GM19351 (cell line): ENCODE measurements around the gene TRIM8.

Experiments used
- ATAC-seq: cut with Tn5 transposase; IDR thresholded peaks from one replicate; pipeline ENCODE4 v1.9.1; 2021; ENCODE audit warnings: mild to moderate bottlenecking, moderate library complexity; ENCODE audit not compliant: unreplicated experiment

TRIM8 gene

DNA sequence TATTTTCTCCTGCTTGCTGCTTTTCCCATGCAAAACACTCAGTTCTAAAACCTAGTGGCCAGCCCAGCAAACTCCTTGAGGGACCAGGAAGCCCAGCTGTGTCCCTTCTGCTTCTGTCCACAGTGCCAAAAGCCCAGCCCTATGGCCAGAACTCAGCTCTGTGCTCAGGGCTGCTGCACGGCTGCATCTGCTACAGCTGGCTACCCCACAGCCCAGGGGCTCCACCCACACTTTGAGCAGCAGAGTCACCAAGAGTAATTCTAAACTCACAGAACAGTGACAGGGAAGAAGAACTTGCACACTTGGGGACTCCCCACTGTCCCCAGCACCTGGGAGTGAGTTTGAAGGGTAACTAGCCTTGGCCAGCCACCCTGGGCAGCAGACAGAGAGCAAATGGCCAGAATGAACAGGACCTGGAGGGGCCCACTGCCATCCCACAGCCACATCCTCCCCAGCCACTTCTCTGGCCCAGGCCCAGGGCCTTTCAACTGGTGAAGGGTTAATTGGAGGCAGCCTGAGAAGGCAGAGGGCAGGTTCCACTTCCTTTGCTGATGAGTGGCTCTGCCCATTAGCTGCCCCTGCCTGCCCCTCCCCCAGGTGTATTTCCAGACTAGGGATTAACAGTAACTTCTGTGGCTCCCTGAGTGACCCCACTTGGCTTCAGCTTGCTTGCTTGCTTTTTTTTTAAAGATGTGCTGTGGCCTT is 28.1 kb upstream of the TRIM8 start:
- no peak for ATAC-seq

DNA sequence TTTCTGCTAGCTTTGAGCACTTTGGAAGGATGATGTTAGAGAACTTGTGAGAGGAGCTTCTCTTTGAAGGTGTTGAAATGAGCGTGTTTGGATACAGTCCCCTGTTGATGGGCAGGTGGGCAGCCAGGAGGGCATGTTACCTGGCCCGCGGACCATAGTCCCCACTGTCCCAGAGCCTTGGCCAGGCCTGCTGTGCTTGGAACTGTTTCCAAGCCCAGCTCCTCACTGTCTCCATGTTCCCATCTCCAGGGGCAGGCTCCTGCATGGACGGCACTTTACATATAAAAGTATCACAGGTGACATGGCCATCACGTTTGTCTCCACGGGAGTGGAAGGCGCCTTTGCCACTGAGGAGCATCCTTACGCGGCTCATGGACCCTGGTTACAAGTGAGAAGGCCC is 27.2 kb upstream of the TRIM8 start:
- ATAC-seq: no peak

DNA sequence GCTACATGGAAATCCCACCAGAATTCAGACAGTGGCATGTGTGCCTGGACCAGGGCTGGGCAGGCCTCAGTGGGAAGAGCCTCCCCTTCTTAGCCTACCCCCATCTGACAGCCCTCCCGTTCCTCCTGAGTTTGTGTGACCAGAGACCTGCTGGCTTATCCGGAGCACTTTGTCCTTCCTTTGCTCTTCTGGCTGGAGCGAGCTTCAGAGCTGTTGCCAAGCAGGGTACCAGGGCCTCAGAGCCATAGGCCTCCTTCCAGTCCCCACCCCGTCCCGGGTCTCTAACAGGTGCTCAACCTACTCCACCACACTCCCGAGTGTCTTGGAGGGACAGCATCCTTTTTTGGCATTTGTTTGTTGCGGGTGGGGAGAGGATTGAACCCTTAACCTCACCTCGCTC is 26.5 kb upstream of the TRIM8 start:
- ATAC-seq: no peak

DNA sequence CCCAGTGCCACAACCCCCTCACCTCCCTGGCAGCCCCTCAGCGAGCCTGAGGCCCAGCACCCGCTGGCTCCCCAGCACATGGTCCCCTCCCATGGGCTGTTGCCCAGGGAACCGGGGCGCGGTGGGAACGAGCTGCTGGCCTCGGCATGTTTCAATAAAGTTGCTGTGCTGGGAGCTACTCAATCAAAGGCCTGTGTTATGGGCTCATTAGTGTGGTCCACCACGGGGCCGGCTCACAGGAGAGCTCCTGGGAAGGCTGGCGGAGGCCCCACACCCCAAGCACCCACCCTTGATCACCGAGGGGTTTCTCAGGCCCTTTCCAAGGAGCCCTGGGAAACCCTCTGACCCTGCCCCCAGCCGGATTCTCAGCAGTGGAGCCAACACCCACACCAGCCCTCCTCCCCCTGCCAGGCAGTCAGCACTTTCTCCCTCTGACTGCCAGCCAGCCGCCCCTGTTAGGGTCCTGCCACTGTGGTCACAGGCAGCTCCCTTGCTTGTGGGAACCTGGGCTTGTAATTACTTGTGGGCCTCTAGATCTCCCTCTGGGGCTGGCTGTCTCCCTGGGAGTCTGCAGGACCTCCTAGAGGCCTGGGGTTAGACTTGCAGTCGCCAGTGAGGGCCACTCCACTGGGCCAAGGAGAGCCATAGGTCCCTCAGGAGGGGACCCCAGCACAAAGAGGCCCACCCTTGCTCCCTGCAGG is 24.8 kb upstream of the TRIM8 start:
- no peak for ATAC-seq

DNA sequence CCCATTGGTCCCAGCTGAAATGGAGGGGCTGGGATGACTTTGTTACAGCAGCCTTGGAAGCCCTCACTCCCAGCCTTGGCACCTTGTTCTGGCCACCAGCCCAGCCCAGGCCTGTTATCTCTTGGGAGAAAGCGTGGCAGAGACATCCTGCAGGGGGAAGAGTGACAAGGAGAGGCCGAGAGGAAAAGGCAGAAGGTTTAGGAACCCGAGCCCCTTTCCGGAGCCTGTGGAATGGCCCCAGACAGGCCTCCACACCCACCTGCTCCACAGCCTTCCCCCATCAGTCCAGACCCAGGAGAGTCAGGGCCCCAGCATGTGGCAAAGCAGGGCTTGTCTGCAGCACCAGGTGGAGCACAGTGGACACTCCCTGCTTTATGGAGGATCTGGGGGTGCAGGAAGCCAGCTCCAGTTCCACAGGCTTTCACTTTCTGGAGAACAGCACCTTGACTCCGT is 24.1 kb upstream of the TRIM8 start:
- ATAC-seq: no peak

DNA sequence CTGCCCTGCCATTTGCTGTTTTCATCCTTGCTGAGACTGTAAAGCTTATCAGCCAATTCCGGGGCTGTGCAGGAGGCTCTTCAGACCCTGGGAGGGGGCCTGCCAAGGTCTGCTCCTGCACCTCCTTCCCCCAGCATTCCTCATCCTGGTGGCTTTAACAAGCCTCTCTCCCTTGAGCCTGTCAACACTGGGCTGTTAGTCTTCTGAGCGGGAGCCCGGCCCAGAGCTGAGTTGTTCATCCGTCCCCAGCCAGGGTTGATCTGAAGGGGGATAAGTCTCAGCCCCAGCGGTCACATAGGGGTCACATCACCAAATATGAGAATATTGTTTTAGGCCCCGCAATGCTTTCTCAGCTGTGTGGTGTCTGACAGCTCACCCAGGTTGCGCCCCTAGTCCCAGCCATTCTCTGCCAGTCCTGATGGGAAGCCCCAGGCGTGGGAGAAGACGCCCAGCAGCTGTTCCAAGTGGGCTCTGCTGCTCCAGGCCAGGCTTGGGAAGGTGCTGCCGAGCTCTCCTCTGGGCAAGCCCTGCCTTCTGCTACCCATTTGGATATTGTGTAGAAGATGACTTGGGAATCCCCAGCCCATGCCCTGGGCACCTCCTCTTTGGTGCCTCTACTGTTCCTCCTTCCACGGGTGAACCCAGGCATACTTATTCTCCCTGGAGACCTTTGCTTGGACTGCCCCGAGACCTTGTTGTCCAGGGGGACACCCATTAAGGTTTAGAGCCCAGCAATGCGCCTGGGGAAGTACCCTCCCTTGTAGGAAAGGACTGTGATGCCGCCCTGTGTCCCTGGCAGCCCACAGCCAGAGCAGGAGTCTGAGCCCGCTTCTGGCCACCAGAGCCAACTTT is 23.5 kb upstream of the TRIM8 start:
- no peak for ATAC-seq

DNA sequence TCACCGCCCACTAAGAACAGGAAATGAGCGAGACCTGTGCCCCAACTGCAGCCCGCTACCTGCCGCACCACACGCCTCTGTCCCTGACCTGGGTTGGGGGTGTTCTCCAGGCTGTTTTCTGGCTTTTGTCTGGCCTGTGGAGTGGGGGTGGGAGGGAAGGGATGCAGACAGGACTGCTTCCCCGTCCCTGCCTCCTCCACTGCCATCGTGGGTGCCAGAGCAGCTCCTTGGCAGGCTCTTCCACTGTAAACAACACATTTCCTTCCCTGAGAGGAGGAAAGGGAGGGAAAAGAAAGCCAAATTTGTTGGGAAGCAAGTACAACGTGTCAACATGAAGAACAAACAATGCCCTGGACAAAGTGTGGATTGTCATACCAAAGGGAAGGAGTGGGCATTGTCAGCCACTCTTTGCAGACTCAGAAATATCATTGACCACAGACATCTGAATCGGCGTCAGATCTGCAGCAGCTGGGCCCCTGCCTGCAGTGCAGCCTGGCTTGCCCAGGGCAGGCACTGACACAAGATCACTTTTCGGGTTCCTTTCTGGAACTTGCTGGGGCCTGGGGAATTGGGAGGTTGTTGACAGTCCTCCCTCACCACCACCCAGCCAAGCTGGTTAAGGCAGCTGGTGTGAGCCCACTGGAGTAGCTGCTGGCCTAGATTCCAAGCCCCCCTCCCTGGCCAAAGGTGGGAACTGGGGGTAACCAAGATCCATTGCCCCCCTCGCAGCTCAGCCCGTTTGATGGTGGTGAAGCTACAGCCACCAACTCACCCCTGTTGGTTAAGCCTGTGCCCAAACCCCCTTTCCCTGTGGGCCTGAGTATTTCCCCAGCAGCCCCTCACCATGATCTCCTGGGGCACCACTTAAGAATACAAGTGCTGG is 22.6 kb upstream of the TRIM8 start:
- ATAC-seq: no peak

- ATAC-seq: no peak
Observed at GRCh38 chr10:102624094-102624493, 20.2 kb upstream of the TRIM8 start.

DNA sequence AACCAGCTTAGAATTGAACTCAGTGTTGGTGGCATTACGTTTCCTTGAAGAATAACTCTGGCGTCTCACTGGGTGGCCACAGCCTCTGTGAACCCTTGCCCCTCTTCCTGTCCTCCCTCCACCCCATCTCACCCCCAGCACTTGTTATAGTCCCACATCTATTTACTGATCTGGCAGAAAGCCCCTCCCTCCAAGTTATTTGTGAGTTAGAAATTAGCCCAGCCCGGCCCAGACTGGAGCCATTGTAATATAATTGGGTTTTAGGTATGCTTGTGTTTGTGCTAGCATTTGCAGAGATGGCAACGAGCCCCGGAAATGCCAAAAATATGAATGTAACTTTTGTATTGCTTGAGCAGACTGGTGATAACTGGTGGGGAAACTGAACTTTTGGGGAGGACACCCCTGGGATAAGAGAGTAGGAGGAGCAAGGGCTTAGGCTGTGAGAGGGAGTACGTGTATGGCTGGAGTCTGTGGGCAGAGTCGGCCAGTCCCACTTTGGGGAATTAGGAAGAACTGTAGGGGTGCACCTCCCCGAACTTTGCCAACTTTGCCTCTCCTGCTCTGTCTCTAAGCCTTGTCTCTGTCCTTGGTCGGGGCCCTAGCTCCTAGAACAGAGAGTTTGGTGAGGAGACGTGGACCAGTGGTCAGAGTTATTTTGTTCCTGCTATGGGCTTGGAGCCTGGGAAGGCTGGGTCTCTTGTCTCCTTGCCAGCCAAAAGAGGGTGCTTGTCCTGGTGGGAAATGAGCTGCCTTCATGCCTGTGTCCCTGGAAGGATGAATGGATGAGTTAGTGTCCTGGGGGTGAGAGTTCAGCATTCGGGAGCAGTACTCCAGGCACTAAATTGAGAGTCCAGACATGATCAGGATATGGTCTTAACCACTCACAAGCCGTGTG is 19.3 kb upstream of the TRIM8 start:
- no peak for ATAC-seq

GRCh38 chr10:102626026-102626685 is 18.1 kb upstream of the TRIM8 start:
- no peak for ATAC-seq

DNA sequence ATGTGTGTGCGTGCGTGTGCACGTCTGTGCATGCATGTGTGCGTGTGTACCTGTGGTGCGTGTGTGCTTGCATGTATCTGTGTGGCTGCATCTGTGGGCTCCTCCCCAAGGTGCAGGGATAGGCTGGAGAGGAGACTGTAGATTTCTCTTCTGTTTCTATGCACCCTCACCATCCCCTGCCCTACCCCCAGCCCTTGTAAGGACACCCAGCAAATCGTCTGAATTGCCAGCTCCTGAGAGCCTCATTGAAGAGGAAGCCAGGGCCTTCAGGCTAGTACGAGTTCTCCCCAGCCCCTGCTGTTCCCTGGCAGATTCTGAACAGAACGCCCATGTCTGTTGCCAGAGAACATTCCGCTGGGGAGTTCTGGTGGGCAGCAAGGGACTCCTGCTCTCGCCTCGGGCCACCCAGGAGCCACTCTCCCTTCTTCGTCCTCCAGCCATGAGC is 17.0 kb upstream of the TRIM8 start:
- no peak for ATAC-seq

GRCh38 chr10:102627736-102628293 is 16.5 kb upstream of the TRIM8 start:
- ATAC-seq: no peak

DNA sequence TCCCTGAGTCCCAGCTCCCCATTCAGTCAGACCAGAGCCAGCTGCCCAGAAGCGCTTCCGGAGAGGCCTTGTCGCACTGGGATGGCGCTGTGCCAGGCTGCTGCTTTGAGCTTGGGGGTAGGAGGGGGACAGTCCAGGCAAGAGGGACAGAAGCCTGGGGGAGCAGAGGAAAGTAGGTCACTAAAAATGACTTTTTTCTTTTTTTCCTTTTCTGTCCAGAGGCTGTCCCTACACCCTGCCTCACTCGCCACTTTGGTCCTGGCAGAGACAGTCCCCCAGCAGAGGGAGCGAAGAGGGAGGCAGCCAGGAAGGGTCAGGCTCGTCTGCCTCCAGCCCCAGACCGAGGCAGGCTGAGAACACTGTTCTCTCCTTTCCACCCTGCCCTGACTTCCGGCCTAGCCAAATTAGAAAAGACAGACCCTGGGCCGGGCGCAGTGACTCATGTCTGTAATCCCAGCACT is 15.8 kb upstream of the TRIM8 start:
- ATAC-seq: no peak

- no peak for ATAC-seq
Observed at GRCh38 chr10:102629661-102630614, 14.3 kb upstream of the TRIM8 start.

- no peak for ATAC-seq
Observed at GRCh38 chr10:102630663-102631062, 13.6 kb upstream of the TRIM8 start.

GRCh38 chr10:102631525-102632393 is 12.5 kb upstream of the TRIM8 start:
- ATAC-seq: no peak
